HUES6 (cell line): Measurements from ENCODE around the gene GSDME.

ENCODE experiments used
- H3K27ac ChIP-seq: 2 replicates; pipeline ENCODE4 v1.7.0; 2013; ENCODE audit warnings: low read depth, mild to moderate bottlenecking, low read length, inconsistent platforms
- H3K27me3 ChIP-seq: 2 replicates; pipeline ENCODE4 v1.6.1; 2013; ENCODE audit warnings: low read length; ENCODE audit not compliant: control insufficient read depth, insufficient read depth
- H3K36me3 ChIP-seq: 2 replicates; pipeline ENCODE4 v1.6.1; 2013; ENCODE audit warnings: low read length; ENCODE audit not compliant: control insufficient read depth, insufficient read depth
- H3K4me1 ChIP-seq: 2 replicates; pipeline ENCODE4 v1.6.1; 2013; ENCODE audit warnings: low read length; ENCODE audit not compliant: control insufficient read depth, insufficient read depth
- H3K4me3 ChIP-seq: 2 replicates; pipeline ENCODE4 v1.5.1; 2013; ENCODE audit warnings: low read depth, low read length
- H3K9ac ChIP-seq: one replicate; pipeline ENCODE4 v1.6.1; 2013; ENCODE audit warnings: mild to moderate bottlenecking, low read length
- H3K9me3 ChIP-seq: 2 replicates; pipeline ENCODE4 v1.6.1; 2013; ENCODE audit warnings: low read depth, low read length; ENCODE audit not compliant: control insufficient read depth, insufficient read depth

GSDME gene

GRCh38 chr7:24755541-24756407 lies 1.5 kb downstream of the GSDME start:
- peaks cover 10% of the 10 kb centered on the region; the same call in 1 of the 2 replicates for H3K4me1 ChIP-seq
- no peaks in the 10 kb centered on the region for H3K9me3 ChIP-seq
- no peak overlapping the region for H3K27ac ChIP-seq
- no peaks in the 10 kb centered on the region for H3K36me3 ChIP-seq
- H3K4me3 ChIP-seq: peak overlapping the region; percentile 81; the same call in 1 of the 2 replicates
- peaks cover 45% of the 10 kb centered on the region for H3K27me3 ChIP-seq
- no peak overlapping the region for H3K9ac ChIP-seq

GRCh38 chr7:24754906-24755506 lies 2.3 kb downstream of the GSDME start:
- H3K9ac ChIP-seq: no peak overlapping the region
- H3K4me1 ChIP-seq: peaks cover 10% of the 10 kb centered on the region; the same call in 1 of the 2 replicates
- peaks cover 45% of the 10 kb centered on the region for H3K27me3 ChIP-seq
- no peaks in the 10 kb centered on the region for H3K9me3 ChIP-seq
- H3K27ac ChIP-seq: no peak overlapping the region
- H3K36me3 ChIP-seq: no peaks in the 10 kb centered on the region
- no peak overlapping the region for H3K4me3 ChIP-seq

- Histone ChIP-seq H3K36me3 (no peaks in the 10 kb centered on the region), H3K27me3 (peaks cover 22% of the 10 kb centered on the region), H3K27ac (no peak overlapping the region), H3K9ac (no peak overlapping the region), H3K4me3 (no peak overlapping the region), H3K9me3 (no peaks in the 10 kb centered on the region), H3K4me1 (peaks cover 7% of the 10 kb centered on the region; the same call in 1 of the 2 replicates)
Observed at GRCh38 chr7:24752073-24752800, 5.0 kb downstream of the GSDME start.

GRCh38 chr7:24751484-24751883 lies 5.8 kb downstream of the GSDME start:
- no peaks in the 10 kb centered on the region for H3K36me3 ChIP-seq
- peaks cover 18% of the 10 kb centered on the region for H3K27me3 ChIP-seq
- no peak overlapping the region for H3K9ac ChIP-seq
- no peak overlapping the region for H3K4me3 ChIP-seq
- no peak overlapping the region for H3K27ac ChIP-seq
- no peaks in the 10 kb centered on the region for H3K9me3 ChIP-seq
- peaks cover 7% of the 10 kb centered on the region; the same call in 1 of the 2 replicates for H3K4me1 ChIP-seq

- peaks cover 8% of the 10 kb centered on the region for H3K27me3 ChIP-seq
- peaks cover 4% of the 10 kb centered on the region; the same call in 1 of the 2 replicates for H3K4me1 ChIP-seq
- H3K36me3 ChIP-seq: no peaks in the 10 kb centered on the region
- H3K27ac ChIP-seq: no peak overlapping the region
- no peak overlapping the region for H3K4me3 ChIP-seq
- H3K9me3 ChIP-seq: no peaks in the 10 kb centered on the region
- H3K9ac ChIP-seq: no peak overlapping the region
Observed at GRCh38 chr7:24750441-24751055, 6.7 kb downstream of the GSDME start.

GRCh38 chr7:24748521-24748920 lies 8.7 kb downstream of the GSDME start:
- Histone ChIP-seq H3K27me3 (no peaks in the 10 kb centered on the region), H3K9ac (no peak overlapping the region), H3K4me3 (no peak overlapping the region), H3K9me3 (no peaks in the 10 kb centered on the region), H3K36me3 (no peaks in the 10 kb centered on the region), H3K27ac (no peak overlapping the region), H3K4me1 (peaks cover 4% of the 10 kb centered on the region; the same call in 1 of the 2 replicates)

GRCh38 chr7:24745355-24745754 lies 11.9 kb downstream of the GSDME start:
- H3K36me3 ChIP-seq: no peaks in the 10 kb centered on the region
- H3K9ac ChIP-seq: no peak overlapping the region
- no peaks in the 10 kb centered on the region for H3K9me3 ChIP-seq
- H3K27me3 ChIP-seq: no peaks in the 10 kb centered on the region
- no peak overlapping the region for H3K27ac ChIP-seq
- H3K4me3 ChIP-seq: no peak overlapping the region
- no peaks in the 10 kb centered on the region for H3K4me1 ChIP-seq

GRCh38 chr7:24743471-24743870 lies 13.8 kb downstream of the GSDME start:
- no peak overlapping the region for H3K27ac ChIP-seq
- no peak overlapping the region for H3K4me3 ChIP-seq
- no peaks in the 10 kb centered on the region for H3K4me1 ChIP-seq
- H3K36me3 ChIP-seq: no peaks in the 10 kb centered on the region
- peaks cover 5% of the 10 kb centered on the region; the same call in 1 of the 2 replicates for H3K9me3 ChIP-seq
- no peaks in the 10 kb centered on the region for H3K27me3 ChIP-seq
- no peak overlapping the region for H3K9ac ChIP-seq

GRCh38 chr7:24742506-24743162 lies 14.6 kb downstream of the GSDME start:
- Histone ChIP-seq H3K27me3 (no peaks in the 10 kb centered on the region), H3K27ac (no peak overlapping the region), H3K36me3 (no peaks in the 10 kb centered on the region), H3K9ac (no peak overlapping the region), H3K4me1 (no peaks in the 10 kb centered on the region), H3K9me3 (peaks cover 7% of the 10 kb centered on the region; the same call in 1 of the 2 replicates), H3K4me3 (no peak overlapping the region)
